ENCODE measurements around the gene SPRED3.
"Not testable (repeated sequence)": the region's sequence is repeated elsewhere in the genome, so short reads cannot be mapped to it uniquely, and the experiment has no call there.

- not testable (repeated sequence) for TF ChIP-seq CTCF (IDR thresholded peaks at IDR 0.05); EZH2 (IDR thresholded peaks at IDR 0.05; ENCODE audit: borderline replicate concordance, insufficient read depth, low read depth, low read length, poor library complexity, severe bottlenecking)
Observed at GRCh38 chr19:38427035-38427677, 38.7 kb downstream of the SPRED3 start.

Data from B cell (primary cell).